Caco-2 (cell line): ENCODE measurements around the gene CPE. TPM values are rescaled to one million over a fixed set of nuclear protein-coding genes. Genes with fewer than 3 reads are reported as not detected.

Experiments used
- BruUV-seq: library from RNA; stranded (reverse); fragments of 400-500 nt; replicated peaks from 2 replicates; lab custom pipeline; 2021; lab: Mats Ljungman, UMichigan
- CTCF ChIA-PET: fragments of 300-600 bp; sonication (Branson Sonifier 250); formaldehyde crosslinking; loops from one replicate; lab custom pipeline; 2022; ENCODE audit warnings: antibody characterized with exemption; lab: Charles Lee
- POLR2A ChIA-PET: fragments of 300-600 bp; sonication (Branson Sonifier 250); formaldehyde crosslinking; loops from one replicate; lab custom pipeline; 2022; ENCODE audit warnings: antibody characterized with exemption; lab: Charles Lee
- DNase-seq, 2 experiments: peaks; one replicate each; pipeline versions ENCODE4 v3.0.0 to v3.0.0-alpha.2; 2020 to 2022
- H3K27me3 ChIP-seq: replicated peaks from 2 replicates; pipeline ENCODE4 v1.6.0; 2011; ENCODE audit warnings: low read length; ENCODE audit not compliant: control insufficient read depth, insufficient read depth
- H3K36me3 ChIP-seq: 2 replicates; pipeline ENCODE4 v1.5.1; 2011; ENCODE audit warnings: low read length; ENCODE audit not compliant: control insufficient read depth, insufficient read depth
- H3K4me1 ChIP-seq: fragments of 250-450 bp; sonication (Bioruptor Pico); 2 replicates; pipeline ENCODE4 v1.5.1; 2020; ENCODE audit warnings: mild to moderate bottlenecking
- H3K4me3 ChIP-seq: 2 replicates; pipeline ENCODE4 v1.5.1; 2011; ENCODE audit warnings: low read depth, mild to moderate bottlenecking, control low read depth, low read length
- H3K9me3 ChIP-seq: fragments of 250-450 bp; sonication (Bioruptor Pico); 2 replicates; pipeline ENCODE4 v1.5.1; 2020; ENCODE audit warnings: mild to moderate bottlenecking, moderate library complexity
- H3K27ac Mint-ChIP-seq: one replicate; pipeline ENCODE4 v1.8.0; 2022; ENCODE audit warnings: mixed read lengths; ENCODE audit not compliant: unreplicated experiment
- H3K27me3 Mint-ChIP-seq: one replicate; pipeline ENCODE4 v1.8.0; 2022; ENCODE audit warnings: mixed read lengths; ENCODE audit not compliant: insufficient read depth, unreplicated experiment
- H3K36me3 Mint-ChIP-seq: one replicate; pipeline ENCODE4 v1.8.0; 2022; ENCODE audit warnings: mild to moderate bottlenecking, mixed read lengths; ENCODE audit not compliant: insufficient read depth, unreplicated experiment
- H3K4me1 Mint-ChIP-seq: one replicate; pipeline ENCODE4 v1.8.0; 2022; ENCODE audit warnings: low read depth, mixed read lengths; ENCODE audit not compliant: unreplicated experiment
- H3K4me3 Mint-ChIP-seq: one replicate; pipeline ENCODE4 v1.8.0; 2022; ENCODE audit warnings: mild to moderate bottlenecking, moderate library complexity, mixed read lengths; ENCODE audit not compliant: unreplicated experiment
- H3K9me3 Mint-ChIP-seq: one replicate; pipeline ENCODE4 v1.8.0; 2022; ENCODE audit warnings: mixed read lengths; ENCODE audit not compliant: unreplicated experiment
- intact Hi-C: fragments of 100-400 bp; cut with micrococcal nuclease; formaldehyde crosslinking; loops from one replicate; pipeline ENCODE4 v1.10.0; 2022; ENCODE audit not compliant: unreplicated experiment
- total RNA-seq: library from RNA; stranded (reverse); gene quantifications from 2 replicates; pipeline ENCODE4 v1.2.3, GENCODE V29; 2022
- TF ChIP-seq, protein P1 (sequence below), 2 experiments: fragments of 200-600 bp in 1 of 2; IDR thresholded peaks; 1 replicate in 1 of 2; 2 replicates in 1 of 2; pipeline versions ENCODE4 v1.5.1 to v1.8.0; 2011 to 2022; ENCODE audit warnings: antibody characterized with exemption in 1 of 2, control low read depth in 1 of 2, inconsistent platforms in 1 of 2, low read depth in 1 of 2, low read length in 1 of 2, mild to moderate bottlenecking in 1 of 2, moderate library complexity in 1 of 2; ENCODE audit not compliant: insufficient read depth in 1 of 2, severe bottlenecking in 1 of 2, unreplicated experiment in 1 of 2

CPE gene
- total RNA-seq, 1 experiment from 2014 or later, result 5.9 TPM

DNA sequence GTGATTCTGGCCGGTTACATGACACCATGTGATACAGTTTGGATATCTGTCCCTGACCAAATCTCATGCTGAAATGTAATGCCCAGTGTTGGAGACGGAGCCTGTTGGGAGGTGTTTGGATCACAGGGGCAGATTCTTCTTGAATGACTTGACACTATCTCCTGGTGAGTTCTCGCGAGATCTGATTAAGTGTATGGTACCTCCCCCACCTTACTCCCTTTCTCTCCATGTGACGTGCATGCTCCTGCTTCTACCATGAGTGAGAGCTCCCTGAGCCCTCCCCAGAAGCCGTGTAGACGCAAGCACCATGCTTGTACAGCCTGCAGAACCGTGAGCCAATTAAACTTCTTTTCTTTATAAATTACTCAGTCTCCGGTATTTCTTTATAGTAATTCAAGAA lies 23.6 kb downstream of the CPE start:
- Mint-ChIP-seq H3K9me3 (no peaks in the 10 kb centered on the region), H3K4me3 (no peak overlapping the region), H3K27me3 (no peaks in the 10 kb centered on the region), H3K4me1 (no peaks in the 10 kb centered on the region), H3K36me3 (no peaks in the 10 kb centered on the region), H3K27ac (no peak overlapping the region)
- no TSS peak for BruUV-seq
- ChIA-PET CTCF (no interaction called here), POLR2A (no interaction called here)
- intact Hi-C loops, result no loop called here
- H3K4me3 ChIP-seq, result no peak overlapping the region
- no peaks in the 10 kb centered on the region for H3K4me1 ChIP-seq
- no peaks in the 10 kb centered on the region for H3K27me3 ChIP-seq
- TF ChIP-seq, protein P1, sequence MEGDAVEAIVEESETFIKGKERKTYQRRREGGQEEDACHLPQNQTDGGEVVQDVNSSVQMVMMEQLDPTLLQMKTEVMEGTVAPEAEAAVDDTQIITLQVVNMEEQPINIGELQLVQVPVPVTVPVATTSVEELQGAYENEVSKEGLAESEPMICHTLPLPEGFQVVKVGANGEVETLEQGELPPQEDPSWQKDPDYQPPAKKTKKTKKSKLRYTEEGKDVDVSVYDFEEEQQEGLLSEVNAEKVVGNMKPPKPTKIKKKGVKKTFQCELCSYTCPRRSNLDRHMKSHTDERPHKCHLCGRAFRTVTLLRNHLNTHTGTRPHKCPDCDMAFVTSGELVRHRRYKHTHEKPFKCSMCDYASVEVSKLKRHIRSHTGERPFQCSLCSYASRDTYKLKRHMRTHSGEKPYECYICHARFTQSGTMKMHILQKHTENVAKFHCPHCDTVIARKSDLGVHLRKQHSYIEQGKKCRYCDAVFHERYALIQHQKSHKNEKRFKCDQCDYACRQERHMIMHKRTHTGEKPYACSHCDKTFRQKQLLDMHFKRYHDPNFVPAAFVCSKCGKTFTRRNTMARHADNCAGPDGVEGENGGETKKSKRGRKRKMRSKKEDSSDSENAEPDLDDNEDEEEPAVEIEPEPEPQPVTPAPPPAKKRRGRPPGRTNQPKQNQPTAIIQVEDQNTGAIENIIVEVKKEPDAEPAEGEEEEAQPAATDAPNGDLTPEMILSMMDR (IDR thresholded peaks at IDR 0.05; ENCODE audit: insufficient read depth in 1 of 2, low read depth in 1 of 2, low read length in 1 of 2, severe bottlenecking in 1 of 2, unreplicated experiment in 1 of 2), result no peak
- DNase-seq, result no peak
- H3K9me3 ChIP-seq, result no peaks in the 10 kb centered on the region
- no peaks in the 10 kb centered on the region for H3K36me3 ChIP-seq

DNA sequence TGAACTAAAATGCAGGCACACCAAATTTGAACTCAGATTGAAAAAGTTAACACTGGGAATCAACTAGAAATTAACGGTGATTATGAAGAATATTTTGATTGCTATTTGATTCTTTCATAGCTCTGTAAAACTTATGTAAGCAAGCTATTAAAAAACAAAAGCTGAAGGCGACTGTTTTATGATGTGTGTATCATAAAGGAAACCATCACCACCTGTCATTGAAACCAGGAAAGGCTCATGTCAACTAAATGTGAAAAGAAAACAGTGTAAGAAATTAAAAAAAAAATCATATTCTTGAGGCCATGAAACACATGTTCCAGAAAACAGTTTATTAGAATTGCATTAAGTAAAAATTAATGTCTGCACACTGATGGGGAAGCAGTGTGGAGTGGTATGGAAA lies 24.2 kb downstream of the CPE start:
- no peaks in the 10 kb centered on the region for H3K27me3 ChIP-seq
- Mint-ChIP-seq H3K4me1 (no peaks in the 10 kb centered on the region), H3K36me3 (no peaks in the 10 kb centered on the region), H3K9me3 (no peaks in the 10 kb centered on the region), H3K27ac (no peak overlapping the region), H3K4me3 (no peak overlapping the region), H3K27me3 (no peaks in the 10 kb centered on the region)
- no TSS peak for BruUV-seq
- H3K4me3 ChIP-seq, result no peak overlapping the region
- DNase-seq, result no peak
- intact Hi-C loops, result no loop called here
- H3K36me3 ChIP-seq, result no peaks in the 10 kb centered on the region
- POLR2A ChIA-PET, result no interaction called here
- TF ChIP-seq, protein P1 (IDR thresholded peaks at IDR 0.05; ENCODE audit: insufficient read depth in 1 of 2, low read depth in 1 of 2, low read length in 1 of 2, severe bottlenecking in 1 of 2, unreplicated experiment in 1 of 2), result no peak
- CTCF ChIA-PET, result no interaction called here
- H3K9me3 ChIP-seq, result no peaks in the 10 kb centered on the region
- H3K4me1 ChIP-seq, result no peaks in the 10 kb centered on the region

DNA sequence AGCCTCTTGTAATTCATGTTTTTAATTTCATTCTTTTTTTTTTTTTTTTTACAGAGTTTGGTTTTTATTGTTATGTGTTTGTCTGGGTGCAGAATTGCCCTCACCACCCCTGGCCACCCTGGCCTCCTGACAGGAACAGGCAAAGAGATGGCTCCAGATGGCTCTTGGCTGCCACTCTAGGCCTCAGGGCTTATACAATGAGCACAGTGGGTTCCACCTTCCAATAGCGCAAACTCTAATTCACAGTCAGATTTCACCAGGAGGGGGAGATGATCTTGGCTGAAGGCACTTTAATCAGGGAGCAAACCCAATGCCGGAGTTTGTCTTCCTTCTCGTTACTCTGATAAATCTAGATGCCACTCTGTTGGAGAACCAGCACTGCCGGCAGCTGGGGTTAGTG lies 24.8 kb downstream of the CPE start:
- Mint-ChIP-seq H3K27ac (no peak overlapping the region), H3K4me1 (no peaks in the 10 kb centered on the region), H3K27me3 (no peaks in the 10 kb centered on the region), H3K9me3 (no peaks in the 10 kb centered on the region), H3K36me3 (no peaks in the 10 kb centered on the region), H3K4me3 (no peak overlapping the region)
- DNase-seq, result no peak
- POLR2A ChIA-PET, result no interaction called here
- TF ChIP-seq, protein P1 (IDR thresholded peaks at IDR 0.05; ENCODE audit: insufficient read depth in 1 of 2, low read depth in 1 of 2, low read length in 1 of 2, severe bottlenecking in 1 of 2, unreplicated experiment in 1 of 2), result no peak
- intact Hi-C loops, result no loop called here
- Histone ChIP-seq H3K27me3 (no peaks in the 10 kb centered on the region), H3K4me1 (no peaks in the 10 kb centered on the region), H3K36me3 (no peaks in the 10 kb centered on the region), H3K9me3 (no peaks in the 10 kb centered on the region), H3K4me3 (no peak overlapping the region)
- no TSS peak for BruUV-seq
- CTCF ChIA-PET, result no interaction called here
